GM03348 (cell line): Measurements from ENCODE around the gene ABCC1.
"Not testable (repeated sequence)": the region's sequence is repeated elsewhere in the genome, so short reads cannot be mapped to it uniquely, and the experiment has no call there.

Experiments
- DNase-seq: peaks from one replicate; pipeline ENCODE4 v3.0.0; 2012; ENCODE audit warnings: low spot score

Gene ABCC1

GRCh38 chr16:16190546-16190945, 241.1 kb downstream of the ABCC1 start:
- DNase-seq = no peak

GRCh38 chr16:16190966-16191365, 241.6 kb downstream of the ABCC1 start:
- DNase-seq = not testable (repeated sequence)

DNA sequence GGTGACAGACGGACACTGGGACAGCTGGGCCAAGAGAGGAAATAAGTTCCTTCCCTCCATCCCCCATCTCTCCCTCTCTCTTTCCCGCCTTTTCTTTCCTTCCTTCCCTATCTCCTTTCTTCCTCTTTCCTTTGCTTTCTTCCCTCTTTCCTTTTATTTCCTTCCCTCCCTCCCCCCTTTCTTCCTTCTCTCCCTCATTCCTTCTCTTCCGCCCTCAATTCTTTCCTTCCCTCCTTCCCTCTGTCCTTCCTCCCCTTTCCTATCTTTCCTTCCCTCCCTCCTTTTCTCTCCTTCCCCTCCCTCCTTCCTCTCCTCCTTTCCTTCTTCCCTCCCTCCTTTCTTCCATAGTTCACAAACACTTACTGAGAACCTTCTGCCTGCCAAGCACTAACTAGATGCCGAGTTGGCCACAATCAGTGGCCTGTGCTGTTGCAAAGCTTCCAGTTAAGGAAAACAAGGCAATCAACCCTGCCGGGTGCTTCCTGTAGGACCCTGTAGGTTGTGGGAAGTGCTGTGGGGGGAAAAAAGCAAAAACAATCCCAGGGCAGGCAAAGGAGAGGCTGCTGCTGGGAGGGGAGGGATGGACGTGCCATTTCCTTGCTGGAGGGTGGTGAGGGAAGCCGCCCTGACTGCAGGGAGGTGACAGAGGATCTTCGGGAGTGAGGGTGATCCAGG, 242.2 kb downstream of the ABCC1 start:
- DNase-seq = no peak
